K562 (cell line): ENCODE measurements around the gene PWWP2A. TPM values are rescaled to one million over a fixed set of nuclear protein-coding genes. Genes with fewer than 3 reads are reported as not detected.

ENCODE experiments used
- CREB3 ChIP-seq: fragments of 450-650 bp; conservative IDR thresholded peaks from 2 replicates; pipeline ENCODE4 v1.6.1; 2016; ENCODE audit warnings: missing genetic modification characterization, low read depth, mild to moderate bottlenecking, missing compliant biosample characterization, moderate library complexity
- DNMT1 ChIP-seq: fragments of 450-650 bp; IDR thresholded peaks from 2 replicates; pipeline ENCODE4 v1.6.1; 2016; ENCODE audit warnings: antibody characterized with exemption, mild to moderate bottlenecking
- MAFF ChIP-seq: IDR thresholded peaks from 2 replicates; pipeline ENCODE4 v1.6.1; 2012; ENCODE audit warnings: low read length, improper control_type of control experiment
- POLR2AphosphoS2 ChIP-seq: IDR thresholded peaks from 2 replicates; pipeline ENCODE4 v1.6.1; 2012; ENCODE audit warnings: low read length, improper control_type of control experiment
- POLR2H ChIP-seq: IDR thresholded peaks from 2 replicates; pipeline ENCODE4 v1.6.1; 2016; ENCODE audit warnings: missing genetic modification characterization, low read depth, mild to moderate bottlenecking, control low read depth, missing compliant biosample characterization, moderate library complexity
- THAP12 ChIP-seq: fragments of 250-450 bp; sonication (Bioruptor Pico); IDR thresholded peaks from 2 replicates; pipeline ENCODE4 v1.9.0; 2021; ENCODE audit warnings: mild to moderate bottlenecking, inconsistent platforms
- TSC22D4 ChIP-seq: fragments of 450-650 bp; IDR thresholded peaks from 2 replicates; pipeline ENCODE4 v1.6.1; 2016; ENCODE audit warnings: missing genetic modification characterization, missing biosample characterization, control low read depth
- ZNF174 ChIP-seq: fragments of 250-450 bp; sonication (Bioruptor Pico); IDR thresholded peaks from 2 replicates; pipeline ENCODE4 v1.4.0; 2020; ENCODE audit warnings: mild to moderate bottlenecking
- ZNF253 ChIP-seq: fragments of 250-450 bp; sonication (Bioruptor Pico); conservative IDR thresholded peaks from 2 replicates; pipeline ENCODE4 v1.6.1; 2021; ENCODE audit warnings: mild to moderate bottlenecking
- ZNF644 ChIP-seq: fragments of 200-800 bp; sonication (Bioruptor generic); IDR thresholded peaks from 2 replicates; pipeline ENCODE4 v1.6.1; 2016; ENCODE audit warnings: low read depth, missing genetic modification characterization, missing compliant biosample characterization
- ZNF79 ChIP-seq: fragments of 250-450 bp; sonication (Bioruptor Pico); IDR thresholded peaks from 2 replicates; pipeline ENCODE4 v1.4.0; 2020; ENCODE audit warnings: low read depth, mild to moderate bottlenecking, moderate library complexity
- polyA plus RNA-seq, 8 experiments: library from polyadenylated mRNA; depleted of rRNA in 4 of 8; stranded (reverse) in 5 of 8; unstranded in 3 of 8; fragments of >200 nt; fragmentation: Nextera tagmentation in 2 of 8; fragmentation: Illumina TruSeq in 1 of 8; extraction: Ambion mirVana in 2 of 8; extraction: Trizol in 1 of 8; gene quantifications; 2 replicates each; pipeline versions ENCODE4 v1.2.1 to v1.2.3, GENCODE V29; 2011 to 2014; ENCODE audit warnings: inconsistent platforms in 1 of 8, missing spikeins in 1 of 8
- total RNA-seq, 7 experiments: library from RNA; depleted of rRNA in 6 of 7; stranded (reverse); fragments of >200 nt in 6 of 7; fragmentation: Illumina TruSeq in 2 of 7; extraction: Trizol in 2 of 7; gene quantifications; 2 replicates each; pipeline versions ENCODE4 v1.2.1 to v1.2.3, GENCODE V29; 2011 to 2021; ENCODE audit warnings: low replicate concordance in 1 of 7
- TF ChIP-seq, protein P1 (sequence below): sonication (generic); formaldehyde crosslinking; IDR thresholded peaks from 2 replicates; pipeline ENCODE4 v1.8.1; 2022; ENCODE audit warnings: missing genetic modification reagents
- TF ChIP-seq, protein P2 (sequence below): fragments of 450-650 bp; IDR thresholded peaks from 2 replicates; pipeline ENCODE4 v1.7.1; 2018; ENCODE audit warnings: mild to moderate bottlenecking, low read depth; ENCODE audit not compliant: partially characterized antibody
- TF ChIP-seq, protein P3 (sequence below): fragments of 250-450 bp; sonication (Bioruptor Pico); IDR thresholded peaks from 2 replicates; pipeline ENCODE4 v1.5.0; 2021; ENCODE audit warnings: mild to moderate bottlenecking, moderate library complexity

Gene PWWP2A
- total and polyA plus RNA-seq, 9 of the 15 experiments (the other 6 are each of a cell fraction or from before 2014, with no cell fraction given): 2.7 to 26.3 (median 14.6) TPM

GRCh38 chr5:160165137-160166068, 46.2 kb upstream of the PWWP2A start (continued):
- TF ChIP-seq ZNF644 (tag) (no peak), ZNF79 (no peak), ZNF174 (CRISPR knock-in tag) (no peak), POLR2AphosphoS2 (no peak), TSC22D4 (no peak), THAP12 (no peak), CREB3 (tag) (no peak), ZNF253 (CRISPR knock-in tag) (no peak), POLR2H (tag) (no peak), MAFF (no peak), DNMT1 (no peak)
- TF ChIP-seq, protein P1, sequence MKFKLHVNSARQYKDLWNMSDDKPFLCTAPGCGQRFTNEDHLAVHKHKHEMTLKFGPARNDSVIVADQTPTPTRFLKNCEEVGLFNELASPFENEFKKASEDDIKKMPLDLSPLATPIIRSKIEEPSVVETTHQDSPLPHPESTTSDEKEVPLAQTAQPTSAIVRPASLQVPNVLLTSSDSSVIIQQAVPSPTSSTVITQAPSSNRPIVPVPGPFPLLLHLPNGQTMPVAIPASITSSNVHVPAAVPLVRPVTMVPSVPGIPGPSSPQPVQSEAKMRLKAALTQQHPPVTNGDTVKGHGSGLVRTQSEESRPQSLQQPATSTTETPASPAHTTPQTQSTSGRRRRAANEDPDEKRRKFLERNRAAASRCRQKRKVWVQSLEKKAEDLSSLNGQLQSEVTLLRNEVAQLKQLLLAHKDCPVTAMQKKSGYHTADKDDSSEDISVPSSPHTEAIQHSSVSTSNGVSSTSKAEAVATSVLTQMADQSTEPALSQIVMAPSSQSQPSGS: no peak
- TF ChIP-seq, protein P2, sequence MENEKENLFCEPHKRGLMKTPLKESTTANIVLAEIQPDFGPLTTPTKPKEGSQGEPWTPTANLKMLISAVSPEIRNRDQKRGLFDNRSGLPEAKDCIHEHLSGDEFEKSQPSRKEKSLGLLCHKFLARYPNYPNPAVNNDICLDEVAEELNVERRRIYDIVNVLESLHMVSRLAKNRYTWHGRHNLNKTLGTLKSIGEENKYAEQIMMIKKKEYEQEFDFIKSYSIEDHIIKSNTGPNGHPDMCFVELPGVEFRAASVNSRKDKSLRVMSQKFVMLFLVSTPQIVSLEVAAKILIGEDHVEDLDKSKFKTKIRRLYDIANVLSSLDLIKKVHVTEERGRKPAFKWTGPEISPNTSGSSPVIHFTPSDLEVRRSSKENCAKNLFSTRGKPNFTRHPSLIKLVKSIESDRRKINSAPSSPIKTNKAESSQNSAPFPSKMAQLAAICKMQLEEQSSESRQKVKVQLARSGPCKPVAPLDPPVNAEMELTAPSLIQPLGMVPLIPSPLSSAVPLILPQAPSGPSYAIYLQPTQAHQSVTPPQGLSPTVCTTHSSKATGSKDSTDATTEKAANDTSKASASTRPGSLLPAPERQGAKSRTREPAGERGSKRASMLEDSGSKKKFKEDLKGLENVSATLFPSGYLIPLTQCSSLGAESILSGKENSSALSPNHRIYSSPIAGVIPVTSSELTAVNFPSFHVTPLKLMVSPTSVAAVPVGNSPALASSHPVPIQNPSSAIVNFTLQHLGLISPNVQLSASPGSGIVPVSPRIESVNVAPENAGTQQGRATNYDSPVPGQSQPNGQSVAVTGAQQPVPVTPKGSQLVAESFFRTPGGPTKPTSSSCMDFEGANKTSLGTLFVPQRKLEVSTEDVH: no peak
- TF ChIP-seq, protein P3, sequence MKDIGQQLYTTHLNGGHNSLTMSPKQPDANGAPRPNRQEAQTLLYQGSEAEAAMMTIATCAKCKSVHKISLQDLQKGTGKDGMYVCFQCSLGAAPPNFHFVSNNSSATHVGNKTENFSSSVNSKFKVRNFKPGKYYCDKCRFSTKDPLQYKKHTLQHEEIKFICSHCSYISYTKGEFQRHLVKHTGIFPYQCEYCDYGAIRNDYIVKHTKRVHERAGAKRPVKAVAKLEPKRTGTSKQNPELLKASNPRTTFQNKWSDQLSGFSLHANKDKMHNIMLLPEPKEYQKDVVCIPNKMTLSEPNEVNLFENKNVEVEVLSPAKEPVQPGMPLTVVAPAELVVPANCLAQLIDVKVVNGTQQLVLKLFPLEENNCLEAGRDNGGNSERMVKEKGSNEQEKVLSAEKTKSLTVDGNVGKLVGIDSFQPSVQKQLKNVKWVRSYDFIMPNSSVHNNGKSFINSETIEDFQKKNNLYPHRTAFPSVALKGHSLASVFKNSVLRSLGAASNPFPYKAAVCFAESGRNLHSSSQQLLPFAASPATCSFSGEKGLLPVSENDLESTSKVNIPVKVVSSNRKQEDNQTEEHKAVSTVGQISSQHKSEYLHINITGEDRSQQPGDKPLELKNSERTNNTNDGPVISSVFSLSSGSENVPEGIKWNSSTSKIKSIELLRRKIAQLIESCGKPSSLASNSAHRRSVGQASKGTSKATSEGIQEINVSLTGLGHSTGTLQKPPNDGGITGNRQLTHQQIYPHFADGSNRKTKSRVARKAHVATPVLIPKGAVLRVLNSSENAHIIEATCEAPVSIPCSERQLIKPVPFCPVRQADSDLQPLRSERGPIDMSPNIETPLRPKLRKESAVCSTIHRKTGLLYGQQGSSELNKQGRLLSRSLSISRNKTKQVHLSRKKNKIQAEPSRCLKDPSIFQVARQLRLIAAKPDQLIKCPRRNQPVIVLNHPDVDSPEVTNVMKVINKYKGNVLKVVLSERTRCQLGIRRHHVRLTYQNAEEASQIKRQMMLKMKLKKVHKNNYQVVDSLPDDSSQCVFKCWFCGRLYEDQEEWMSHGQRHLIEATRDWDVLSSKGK: no peak
